A204.1 (cell line): ENCODE results near the gene ATOH8.

Experiments
- FAIRE-seq: peaks from 2 replicates; lab custom pipeline; 2012; peaks lifted over from hg19 to GRCh38; lab: Jason Lieb, UNC

Gene ATOH8

GRCh38 chr2:85770786-85771409 is 17.1 kb downstream of the ATOH8 start:
- FAIRE-seq = no peak

DNA sequence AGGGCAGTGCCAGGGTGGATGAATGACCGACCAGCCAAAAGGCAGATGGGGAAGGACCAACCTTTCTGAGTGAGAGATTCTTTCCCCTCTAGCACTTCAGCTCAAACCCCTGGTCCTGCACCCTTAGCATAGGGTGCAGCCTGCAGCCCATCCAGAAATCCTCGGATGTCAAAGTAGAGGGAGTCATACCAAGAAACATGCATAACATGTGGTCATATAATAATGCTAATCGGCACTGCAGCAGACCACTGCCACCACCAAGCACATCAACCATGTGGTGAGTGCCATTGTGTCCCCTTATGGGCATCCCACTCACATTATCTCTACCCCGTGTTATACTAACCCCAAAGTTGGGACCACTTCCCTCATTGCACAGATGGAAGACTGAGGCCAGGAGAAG is 17.7 kb downstream of the ATOH8 start:
- no peak for FAIRE-seq

- FAIRE-seq = no peak
Observed at GRCh38 chr2:85772019-85772745, 18.4 kb downstream of the ATOH8 start.

GRCh38 chr2:85772841-85773491 is 19.2 kb downstream of the ATOH8 start:
- FAIRE-seq = no peak

- FAIRE-seq = no peak
Observed at GRCh38 chr2:85773692-85774091, 19.9 kb downstream of the ATOH8 start.

GRCh38 chr2:85774126-85774978 is 20.6 kb downstream of the ATOH8 start:
- FAIRE-seq = no peak

DNA sequence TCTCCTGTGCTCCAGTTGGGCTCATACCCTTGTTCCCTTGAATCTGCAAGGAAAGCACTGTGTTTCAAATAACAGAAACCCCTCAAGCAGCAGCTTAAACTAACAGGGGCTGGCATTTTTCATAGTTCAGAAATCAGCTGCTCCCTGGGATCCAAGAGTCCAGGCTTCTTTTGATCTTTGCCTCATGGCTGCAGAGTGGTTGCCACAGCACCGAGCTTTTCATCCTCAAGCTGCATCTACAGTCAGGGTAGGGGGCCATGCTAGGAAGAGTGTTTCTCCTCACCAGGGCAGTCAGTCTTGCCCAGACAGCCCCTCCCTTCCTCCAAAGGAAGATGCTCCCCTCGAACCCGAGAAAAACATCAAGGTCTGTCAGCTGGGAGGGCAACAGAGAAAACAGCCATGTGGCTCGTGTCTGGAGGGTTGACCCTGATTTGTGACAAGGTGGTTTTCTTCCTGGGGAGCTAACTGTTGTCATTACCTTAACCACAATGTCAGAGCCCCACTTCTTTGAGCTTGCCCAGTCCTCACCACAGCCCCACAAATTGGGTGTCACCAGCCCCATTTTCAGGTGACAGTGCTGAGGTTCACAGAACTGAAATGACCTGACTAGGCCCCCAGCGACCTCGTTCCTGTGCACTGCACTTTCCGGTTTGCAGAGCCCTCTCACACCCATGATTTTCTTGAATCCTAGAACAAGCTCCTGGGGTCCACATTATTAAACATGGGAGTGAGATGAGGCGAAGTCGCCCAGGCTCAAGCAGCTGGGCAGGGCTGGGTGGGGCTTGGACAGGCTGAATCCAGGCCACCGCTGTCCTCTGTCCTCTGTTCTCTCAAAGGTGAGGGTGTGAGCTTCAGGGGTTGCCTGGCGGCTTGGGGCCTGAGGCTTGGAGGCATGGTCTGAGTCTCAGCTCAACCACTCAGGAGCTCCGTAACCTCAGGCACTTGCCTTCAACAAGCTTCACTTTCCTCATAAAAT is 21.9 kb downstream of the ATOH8 start:
- no peak for FAIRE-seq

DNA sequence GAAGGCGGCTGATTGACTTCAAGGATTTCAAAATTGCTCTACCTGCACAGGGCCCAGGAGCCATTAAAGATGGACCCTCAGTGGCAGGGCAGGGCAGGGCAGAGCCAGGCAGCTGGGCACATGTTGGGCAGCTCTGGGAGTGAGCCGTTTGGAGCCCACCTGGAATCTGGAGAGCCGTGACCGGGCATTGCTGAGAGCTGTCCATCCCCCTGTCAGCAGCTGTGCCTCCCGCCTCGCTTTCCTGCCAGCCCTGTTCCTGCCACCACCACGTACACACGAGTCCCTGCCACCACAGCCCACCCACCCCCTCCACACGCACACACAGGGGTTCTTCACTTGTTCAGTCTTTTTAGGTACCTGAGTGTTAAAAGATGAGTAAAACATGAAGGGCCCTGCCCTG is 22.9 kb downstream of the ATOH8 start:
- no peak for FAIRE-seq

- FAIRE-seq = no peak
Observed at GRCh38 chr2:85777441-85777861, 23.7 kb downstream of the ATOH8 start.

GRCh38 chr2:85778646-85779379 is 25.0 kb downstream of the ATOH8 start:
- FAIRE-seq = no peak

- FAIRE-seq = no peak
Observed at GRCh38 chr2:85779641-85780315, 26.0 kb downstream of the ATOH8 start.

DNA sequence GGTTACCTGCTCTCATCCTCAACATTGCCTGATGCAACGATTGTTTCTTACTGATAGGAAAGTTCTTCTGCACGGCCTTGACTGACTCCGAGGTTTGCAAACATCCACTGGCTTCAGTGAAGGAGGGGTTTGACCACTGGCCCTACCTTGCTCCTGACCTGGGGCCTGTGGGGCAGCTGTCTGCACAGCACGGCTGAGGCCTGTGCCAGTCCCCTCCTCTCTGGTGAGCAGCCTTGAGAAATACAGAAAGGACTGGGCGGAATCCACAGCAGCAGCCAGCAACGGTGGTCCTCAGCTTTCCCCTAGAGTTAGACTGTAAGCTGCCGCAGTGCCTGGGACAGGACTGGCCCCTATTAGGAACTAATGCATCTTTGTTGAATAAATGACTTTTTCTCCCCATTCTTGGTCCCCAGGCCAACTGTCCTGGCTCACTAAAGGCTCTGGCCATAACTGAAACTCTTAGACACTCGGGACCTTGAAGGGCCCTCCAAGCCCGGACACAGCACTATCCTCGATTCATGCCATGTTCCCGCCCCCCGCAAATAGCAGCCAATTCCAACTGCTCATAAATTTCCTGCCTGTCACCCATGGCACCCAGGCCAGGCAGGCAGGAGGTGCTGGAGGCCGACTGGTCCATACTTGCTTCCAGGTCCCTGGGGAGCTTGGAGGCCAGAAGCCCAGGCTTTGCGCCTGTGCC is 26.7 kb downstream of the ATOH8 start:
- no peak for FAIRE-seq

DNA sequence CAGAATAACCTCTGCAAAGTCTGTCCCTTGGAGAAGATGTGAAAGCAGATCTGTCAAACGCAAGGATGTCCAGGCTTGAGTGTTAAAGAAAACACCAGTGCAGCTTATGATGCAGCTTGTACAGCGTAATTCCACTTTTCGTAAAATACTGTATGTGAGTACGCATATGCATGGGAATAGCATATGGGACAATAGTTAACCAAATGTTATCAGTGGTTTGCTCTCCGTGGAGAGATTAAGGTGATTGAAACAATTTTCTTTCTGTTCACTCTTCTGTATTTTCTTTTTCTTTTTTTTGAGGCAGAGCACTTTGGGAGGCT is 27.2 kb downstream of the ATOH8 start:
- FAIRE-seq = no peak

GRCh38 chr2:85783796-85784195 is 30.0 kb downstream of the ATOH8 start:
- no peak for FAIRE-seq

- FAIRE-seq = no peak
Observed at GRCh38 chr2:85784474-85784986, 30.7 kb downstream of the ATOH8 start.

- FAIRE-seq = no peak
Observed at GRCh38 chr2:85785027-85785822, 31.4 kb downstream of the ATOH8 start.

- no peak for FAIRE-seq
Observed at GRCh38 chr2:85785871-85786270, 32.1 kb downstream of the ATOH8 start.

GRCh38 chr2:85786444-85786843 is 32.7 kb downstream of the ATOH8 start:
- no peak for FAIRE-seq

GRCh38 chr2:85786865-85787264 is 33.1 kb downstream of the ATOH8 start:
- no peak for FAIRE-seq
